PC-3 (cell line): ENCODE results near the gene REC114. TPM values are rescaled to one million over a fixed set of nuclear protein-coding genes. Genes with fewer than 3 reads are reported as not detected.
A peak's percentile ranks its signal among the peaks of the same experiment; 100 is the strongest.

Experiments
- ATAC-seq: fragments of 200-7000 bp; cut with Tn5 transposase; 2 replicates; pipeline ENCODE4 v1.9.1; 2020; ENCODE audit warnings: mild to moderate bottlenecking, moderate library complexity
- BruUV-seq: library from RNA; stranded (reverse); fragments of 400-500 nt; replicated peaks from 2 replicates; lab custom pipeline; 2021; lab: Mats Ljungman, UMichigan
- CTCF ChIA-PET: fragments of 300-600 bp; sonication (Branson Sonifier 250); formaldehyde crosslinking; loops from one replicate; lab custom pipeline; 2022; ENCODE audit warnings: antibody characterized with exemption; lab: Charles Lee
- POLR2A ChIA-PET: fragments of 300-600 bp; sonication (Branson Sonifier 250); formaldehyde crosslinking; loops from one replicate; lab custom pipeline; 2022; ENCODE audit warnings: antibody characterized with exemption; ENCODE audit not compliant: unreplicated experiment; lab: Charles Lee
- DNase-seq: peaks from one replicate; pipeline ENCODE4 v3.0.0-alpha.2; 2015
- H2AFZ ChIP-seq: fragments of 300-600 bp; sonication (generic); 2 replicates; pipeline ENCODE4 v1.6.0; 2016; ENCODE audit warnings: antibody characterized with exemption, low read length
- H3F3A ChIP-seq: fragments of 300-600 bp; sonication (generic); one replicate; pipeline ENCODE4 v1.6.0; 2017; ENCODE audit warnings: antibody characterized with exemption, low read length, control low read depth, mild to moderate bottlenecking; ENCODE audit not compliant: unreplicated experiment
- H3K27ac ChIP-seq: fragments of 300-600 bp; sonication (generic); 2 replicates; pipeline ENCODE4 v1.5.1; 2016; ENCODE audit warnings: mild to moderate bottlenecking, low read length
- H3K27me3 ChIP-seq: fragments of 300-600 bp; sonication (generic); 2 replicates; pipeline ENCODE4 v1.6.1; 2016; ENCODE audit warnings: low read length, mixed read lengths
- H3K36me3 ChIP-seq: fragments of 300-600 bp; sonication (generic); 2 replicates; pipeline ENCODE4 v1.6.1; 2016; ENCODE audit warnings: low read depth, mixed run types, low read length, mixed read lengths
- H3K4me1 ChIP-seq: fragments of 300-600 bp; sonication (generic); 2 replicates; pipeline ENCODE4 v1.5.1; 2016; ENCODE audit warnings: low read length; ENCODE audit not compliant: insufficient read depth
- H3K4me2 ChIP-seq: fragments of 300-600 bp; sonication (generic); 2 replicates; pipeline ENCODE4 v1.6.0; 2016; ENCODE audit warnings: low read length
- H3K4me3 ChIP-seq: fragments of 300-600 bp; sonication (generic); 2 replicates; pipeline ENCODE4 v1.5.1; 2016; ENCODE audit warnings: mild to moderate bottlenecking, low read length, mixed read lengths
- H3K79me2 ChIP-seq: fragments of 300-600 bp; sonication (generic); 2 replicates; pipeline ENCODE4 v1.6.1; 2017; ENCODE audit warnings: low read length, mixed read lengths
- H3K9ac ChIP-seq: fragments of 300-600 bp; sonication (generic); 2 replicates; pipeline ENCODE4 v1.6.0; 2016; ENCODE audit warnings: mild to moderate bottlenecking, low read length
- H3K9me2 ChIP-seq: fragments of 300-600 bp; sonication (generic); replicated peaks from 2 replicates; pipeline ENCODE4 v1.6.1; 2016; ENCODE audit warnings: mixed run types, low read length, mixed read lengths
- H3K9me3 ChIP-seq: fragments of 300-600 bp; sonication (generic); 2 replicates; pipeline ENCODE4 v1.6.1; 2016; ENCODE audit warnings: low read length, mixed read lengths
- H4K20me1 ChIP-seq: fragments of 300-600 bp; sonication (generic); 2 replicates; pipeline ENCODE4 v1.6.1; 2016; ENCODE audit warnings: low read length, mixed read lengths
- EZH2 ChIP-seq: fragments of 300-600 bp; sonication (generic); IDR thresholded peaks from one replicate; pipeline ENCODE4 v1.6.1; 2017; ENCODE audit warnings: antibody characterized with exemption, mild to moderate bottlenecking, low read length; ENCODE audit not compliant: unreplicated experiment
- EZH2phosphoT487 ChIP-seq: fragments of 300-600 bp; sonication (generic); IDR thresholded peaks from 2 replicates; pipeline ENCODE4 v1.6.1; 2018; ENCODE audit warnings: mild to moderate bottlenecking, antibody characterized with exemption, low read length, borderline replicate concordance
- intact Hi-C: fragments of 100-400 bp; cut with micrococcal nuclease; formaldehyde crosslinking; loops from 2 replicates; pipeline ENCODE4 v1.9.0; 2023
- total RNA-seq: library from RNA; depleted of rRNA; stranded (reverse); fragments of >200 nt; gene quantifications from 2 replicates; pipeline ENCODE4 v1.2.3, GENCODE V29; 2014
- TF ChIP-seq, protein P1 (sequence below): fragments of 300-600 bp; sonication (generic); conservative IDR thresholded peaks from 2 replicates; pipeline ENCODE4 v1.5.1; 2017; ENCODE audit warnings: antibody characterized with exemption, low read depth, mild to moderate bottlenecking, low read length

The REC114 gene
- total RNA-seq, 1 experiment from 2014 or later, result not detected

- POLR2A ChIA-PET, result no interaction called here
- H3K4me2 ChIP-seq, result peak overlapping the region; percentile 38
- intact Hi-C loops, result loop anchor here (2.0 to 5.0 kb wide), 2 partner anchors 26 to 38 kb away; no protein-coding TSS in a partner anchor
- DNase-seq (no peak), ATAC-seq (peak; percentile 8; the same call in 1 of the 2 replicates)
- peak overlapping the region; percentile 15; the same call in 1 of the 2 replicates for H3K4me3 ChIP-seq
- H3K27ac ChIP-seq, result peak overlapping the region; percentile 42
- H3K27me3 ChIP-seq, result no peaks in the 10 kb centered on the region
- H3K9ac ChIP-seq, result 0 out of 2 replicates have a peak overlapping the region, but pooled peaks have one; percentile 11
- H2AFZ ChIP-seq, result no peak overlapping the region
- peaks cover 100% of the 10 kb centered on the region for H3K79me2 ChIP-seq
- BruUV-seq, result no TSS peak
- peaks cover 37% of the 10 kb centered on the region for H4K20me1 ChIP-seq
- H3K9me2 ChIP-seq, result no peaks in the 10 kb centered on the region
- no peaks in the 10 kb centered on the region for H3K9me3 ChIP-seq
- H3K36me3 ChIP-seq, result peaks cover 3% of the 10 kb centered on the region; the same call in 1 of the 2 replicates
- peaks cover 36% of the 10 kb centered on the region for H3K4me1 ChIP-seq
- CTCF ChIA-PET, result interaction anchor here (0.6 to 1.5 kb wide), 2 partner anchors 14 to 36 kb away, joined by 3 to 5 read pairs; no protein-coding TSS in a partner anchor
- no peak for TF ChIP-seq EZH2
- TF ChIP-seq, protein P1, sequence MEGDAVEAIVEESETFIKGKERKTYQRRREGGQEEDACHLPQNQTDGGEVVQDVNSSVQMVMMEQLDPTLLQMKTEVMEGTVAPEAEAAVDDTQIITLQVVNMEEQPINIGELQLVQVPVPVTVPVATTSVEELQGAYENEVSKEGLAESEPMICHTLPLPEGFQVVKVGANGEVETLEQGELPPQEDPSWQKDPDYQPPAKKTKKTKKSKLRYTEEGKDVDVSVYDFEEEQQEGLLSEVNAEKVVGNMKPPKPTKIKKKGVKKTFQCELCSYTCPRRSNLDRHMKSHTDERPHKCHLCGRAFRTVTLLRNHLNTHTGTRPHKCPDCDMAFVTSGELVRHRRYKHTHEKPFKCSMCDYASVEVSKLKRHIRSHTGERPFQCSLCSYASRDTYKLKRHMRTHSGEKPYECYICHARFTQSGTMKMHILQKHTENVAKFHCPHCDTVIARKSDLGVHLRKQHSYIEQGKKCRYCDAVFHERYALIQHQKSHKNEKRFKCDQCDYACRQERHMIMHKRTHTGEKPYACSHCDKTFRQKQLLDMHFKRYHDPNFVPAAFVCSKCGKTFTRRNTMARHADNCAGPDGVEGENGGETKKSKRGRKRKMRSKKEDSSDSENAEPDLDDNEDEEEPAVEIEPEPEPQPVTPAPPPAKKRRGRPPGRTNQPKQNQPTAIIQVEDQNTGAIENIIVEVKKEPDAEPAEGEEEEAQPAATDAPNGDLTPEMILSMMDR, result no peak
- no peak for TF ChIP-seq EZH2phosphoT487
- H3F3A ChIP-seq, result no peaks in the 10 kb centered on the region
Measured at GRCh38 chr15:73600413-73601335, 157.7 kb downstream of the REC114 start.

DNA sequence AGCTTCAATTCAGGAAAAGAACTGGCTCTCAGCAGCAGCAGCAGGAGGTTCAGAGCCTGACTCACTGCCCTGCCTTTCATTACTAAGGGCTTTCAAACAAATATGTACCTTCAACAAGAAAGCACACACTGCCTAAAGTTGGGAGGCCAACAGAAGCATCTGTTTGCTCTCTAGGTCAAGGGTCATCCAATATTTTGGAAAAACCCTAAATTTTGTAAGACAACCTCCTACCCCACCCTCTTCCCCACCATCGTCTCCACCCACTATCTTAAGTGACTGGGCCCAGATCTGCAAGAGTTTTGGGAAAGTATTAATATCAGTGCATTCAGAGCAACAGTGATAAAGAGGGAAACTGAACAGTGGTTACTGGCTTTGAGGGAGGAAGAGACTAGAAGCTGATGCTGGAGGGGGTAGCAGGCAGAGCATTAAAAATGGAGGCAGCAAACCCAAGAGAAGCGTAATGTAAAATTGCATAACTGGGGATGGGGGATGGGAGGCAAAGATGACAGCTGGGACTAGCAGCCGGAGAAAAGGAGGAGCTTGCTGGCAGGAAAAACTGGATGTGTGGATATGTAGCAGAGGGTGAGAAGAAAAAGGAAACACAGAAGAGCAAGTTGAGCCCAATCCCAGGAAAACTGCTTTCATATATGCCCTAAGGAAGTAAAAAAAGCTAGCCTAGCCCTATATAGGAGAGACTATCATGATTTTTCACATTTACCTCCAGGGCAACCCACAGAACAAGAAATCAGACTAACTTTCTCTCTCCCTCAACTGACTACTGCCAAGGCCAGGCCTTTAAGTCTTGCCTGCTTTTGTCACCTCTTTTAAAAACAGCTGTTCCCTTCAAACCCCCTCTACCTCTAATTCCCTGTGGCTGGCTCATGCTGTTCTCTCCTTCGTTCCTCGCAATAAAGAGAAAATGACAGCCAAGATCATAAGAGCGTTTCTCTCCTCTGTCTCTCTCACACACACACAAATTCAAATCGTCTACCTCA is 158.8 kb downstream of the REC114 start:
- H3F3A ChIP-seq, result no peaks in the 10 kb centered on the region
- H3K9me2 ChIP-seq, result no peaks in the 10 kb centered on the region
- no peak overlapping the region for H3K4me3 ChIP-seq
- peaks cover 36% of the 10 kb centered on the region for H3K4me1 ChIP-seq
- H4K20me1 ChIP-seq, result peaks cover 31% of the 10 kb centered on the region
- H3K27ac ChIP-seq, result peak overlapping the region; percentile 42
- H3K79me2 ChIP-seq, result peaks cover 100% of the 10 kb centered on the region
- H3K9ac ChIP-seq, result no peak overlapping the region
- no peak for TF ChIP-seq EZH2
- TF ChIP-seq EZH2phosphoT487, result no peak
- TF ChIP-seq, protein P1, result no peak
- peak overlapping the region; percentile 38 for H3K4me2 ChIP-seq
- no peak overlapping the region for H2AFZ ChIP-seq
- peak; percentile 58 for DNase-seq
- no peaks in the 10 kb centered on the region for H3K27me3 ChIP-seq
- intact Hi-C loops, result loop anchor here (2.0 to 5.0 kb wide), 2 partner anchors 25 to 39 kb away; no protein-coding TSS in a partner anchor
- H3K9me3 ChIP-seq, result no peaks in the 10 kb centered on the region
- H3K36me3 ChIP-seq, result 0 out of 2 replicates have a peak, but pooled peaks cover under 1% of the 10 kb centered on the region
- ChIA-PET CTCF (interaction anchor here (0.6 kb wide), 1 partner anchor 15 kb away, joined by 3 read pairs; no protein-coding TSS in a partner anchor), POLR2A (no interaction called here)
- peak; percentile 89 for ATAC-seq
- BruUV-seq, result no TSS peak
